GM19324 (cell line): ENCODE measurements around the gene ALDH8A1.

Experiments
- ATAC-seq: cut with Tn5 transposase; IDR thresholded peaks from one replicate; pipeline ENCODE4 v1.9.1; 2021; ENCODE audit warnings: mild to moderate bottlenecking, moderate library complexity; ENCODE audit not compliant: unreplicated experiment, low FRiP score

ALDH8A1 gene

DNA sequence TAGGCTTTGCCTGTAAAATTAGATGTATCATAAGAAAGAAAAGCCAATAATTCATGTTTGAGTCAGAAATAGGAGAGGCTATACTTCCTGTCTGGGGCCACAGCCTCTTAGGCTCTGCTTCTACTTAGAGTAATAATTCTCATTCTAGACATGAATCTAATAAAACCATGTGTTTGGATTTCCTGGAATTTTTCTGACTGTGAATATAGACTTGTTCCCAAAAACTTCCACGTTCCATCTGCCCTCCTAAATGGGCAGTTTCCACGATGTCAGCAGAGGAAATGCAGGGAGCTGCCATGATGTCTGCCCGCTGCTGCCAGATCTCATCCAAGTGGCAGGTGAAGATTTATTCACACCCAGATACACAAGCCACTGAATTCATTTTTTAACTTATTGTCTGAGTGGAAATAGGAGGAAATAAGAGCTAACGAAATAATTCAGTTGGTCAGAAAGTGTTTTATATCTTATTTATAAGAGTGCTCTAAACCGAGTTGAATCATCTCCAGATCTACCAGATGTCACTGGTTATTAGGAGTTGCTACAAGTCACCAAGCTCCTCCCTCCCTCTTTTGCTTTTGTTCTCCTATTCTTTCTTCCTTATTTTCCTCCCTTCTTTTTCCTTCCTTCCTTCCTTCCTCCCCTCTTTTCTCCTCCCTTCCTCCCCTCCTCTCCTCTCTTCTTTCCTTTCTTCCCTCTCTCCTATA lies 69.3 kb downstream of the ALDH8A1 start:
- ATAC-seq: no peak

GRCh38 chr6:134878136-134878535 lies 71.8 kb downstream of the ALDH8A1 start:
- no peak for ATAC-seq

- ATAC-seq: no peak
These were observed 74.5 kb downstream of the ALDH8A1 start for GRCh38 chr6:134875367-134875766.

- peak; percentile 27 for ATAC-seq
These were observed 76.2 kb downstream of the ALDH8A1 start for GRCh38 chr6:134873500-134874388.

GRCh38 chr6:134870677-134871498 lies 79.0 kb downstream of the ALDH8A1 start:
- peak; percentile 91 for ATAC-seq

DNA sequence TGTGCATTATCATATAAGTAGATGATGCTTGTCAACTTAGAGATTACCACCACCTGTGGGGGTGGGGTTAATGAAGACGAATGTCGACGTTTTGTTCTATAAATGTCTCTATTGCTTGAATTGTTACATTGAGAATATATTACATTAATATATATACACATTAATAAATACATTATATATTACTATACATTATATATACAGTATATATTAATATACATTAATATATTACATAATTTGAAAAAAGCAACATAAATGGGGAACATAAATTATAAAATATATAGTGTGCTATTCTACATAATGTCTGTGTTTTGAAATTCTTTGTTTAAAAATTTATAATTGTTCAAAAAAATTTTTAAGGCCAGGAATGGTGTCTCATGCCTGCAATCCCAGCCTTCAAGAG lies 81.1 kb downstream of the ALDH8A1 start:
- ATAC-seq: no peak
